Measurements from ENCODE around the gene MYLK4. TPM values are rescaled to one million over a fixed set of nuclear protein-coding genes. Genes with fewer than 3 reads are reported as not detected.

The MYLK4 gene
- polyA plus RNA-seq, 1 donor from 2014 or later, result 1.3 TPM

- TF ChIP-seq TAF1 (IDR thresholded peaks at IDR 0.05; ENCODE audit: low read depth) (no peak), CTCF (IDR thresholded peaks at IDR 0.05; ENCODE audit: poor library complexity, severe bottlenecking) (no peak), RAD21 (conservative IDR thresholded peaks at IDR 0.05) (no peak), EP300 (conservative IDR thresholded peaks at IDR 0.05; ENCODE audit: poor library complexity, severe bottlenecking) (no peak), EZH2 (IDR thresholded peaks at IDR 0.05; ENCODE audit: borderline replicate concordance, insufficient read depth, low read length, poor library complexity, severe bottlenecking) (no peak), REST (IDR thresholded peaks at IDR 0.05; ENCODE audit: borderline replicate concordance) (no peak), MXI1 (conservative IDR thresholded peaks at IDR 0.05; ENCODE audit: poor library complexity, severe bottlenecking) (no peak), POLR2AphosphoS5 (IDR thresholded peaks at IDR 0.05) (no peak), SMC3 (conservative IDR thresholded peaks at IDR 0.05; ENCODE audit: poor library complexity) (no peak)
- H2AFZ ChIP-seq (ENCODE audit: low read depth, low read length), result no peak overlapping the region
- no peak overlapping the region for H3K4me3 ChIP-seq (ENCODE audit: low read length)
- no peak overlapping the region for H3K27ac ChIP-seq (ENCODE audit: low read length)
- no peak overlapping the region for H3K9ac ChIP-seq (ENCODE audit: low read length)
- H3K36me3 ChIP-seq (ENCODE audit: insufficient read depth, low read length), result no peaks in the 10 kb centered on the region
- no peaks in the 10 kb centered on the region for H4K20me1 ChIP-seq (ENCODE audit: insufficient read depth)
- H3K79me2 ChIP-seq (replicated peaks; ENCODE audit: insufficient read depth, low read length), result no peaks in the 10 kb centered on the region
- H3K9me2 ChIP-seq (ENCODE audit: insufficient read depth, low read length), result no peaks in the 10 kb centered on the region
- H3K27me3 ChIP-seq (ENCODE audit: insufficient read depth, low read depth, low read length), result no peaks in the 10 kb centered on the region
- H3K9me3 ChIP-seq (ENCODE audit: low read length), result no peaks in the 10 kb centered on the region
- H3K4me2 ChIP-seq (ENCODE audit: low read length), result no peak overlapping the region
- H3F3A ChIP-seq (ENCODE audit: insufficient read depth, low read length, poor library complexity, severe bottlenecking), result no peaks in the 10 kb centered on the region
Observed at GRCh38 chr6:2626401-2626800, 124.3 kb downstream of the MYLK4 start.

GRCh38 chr6:2625581-2625980 is 125.1 kb downstream of the MYLK4 start:
- Histone ChIP-seq H3K36me3 (ENCODE audit: insufficient read depth, low read length) (no peaks in the 10 kb centered on the region), H3K4me2 (ENCODE audit: low read length) (no peak overlapping the region), H3F3A (ENCODE audit: insufficient read depth, low read length, poor library complexity, severe bottlenecking) (no peaks in the 10 kb centered on the region), H3K27me3 (ENCODE audit: insufficient read depth, low read depth, low read length) (no peaks in the 10 kb centered on the region), H3K9me3 (ENCODE audit: low read length) (no peaks in the 10 kb centered on the region), H2AFZ (ENCODE audit: low read depth, low read length) (no peak overlapping the region), H3K79me2 (replicated peaks; ENCODE audit: insufficient read depth, low read length) (no peaks in the 10 kb centered on the region), H3K9ac (ENCODE audit: low read length) (no peak overlapping the region), H3K9me2 (ENCODE audit: insufficient read depth, low read length) (no peaks in the 10 kb centered on the region), H3K4me3 (ENCODE audit: low read length) (no peak overlapping the region), H4K20me1 (ENCODE audit: insufficient read depth) (no peaks in the 10 kb centered on the region), H3K27ac (ENCODE audit: low read length) (no peak overlapping the region)
- TF ChIP-seq REST (IDR thresholded peaks at IDR 0.05; ENCODE audit: borderline replicate concordance) (no peak), EZH2 (IDR thresholded peaks at IDR 0.05; ENCODE audit: borderline replicate concordance, insufficient read depth, low read length, poor library complexity, severe bottlenecking) (no peak), EP300 (conservative IDR thresholded peaks at IDR 0.05; ENCODE audit: poor library complexity, severe bottlenecking) (no peak), RAD21 (conservative IDR thresholded peaks at IDR 0.05) (no peak), CTCF (IDR thresholded peaks at IDR 0.05; ENCODE audit: poor library complexity, severe bottlenecking) (no peak), MXI1 (conservative IDR thresholded peaks at IDR 0.05; ENCODE audit: poor library complexity, severe bottlenecking) (no peak), TAF1 (IDR thresholded peaks at IDR 0.05; ENCODE audit: low read depth) (no peak), POLR2AphosphoS5 (IDR thresholded peaks at IDR 0.05) (no peak), SMC3 (conservative IDR thresholded peaks at IDR 0.05; ENCODE audit: poor library complexity) (no peak)
